Right lobe of liver (tissue), 6 donors: ENCODE measurements around the gene TPPP2. TPM values are rescaled to one million over a fixed set of nuclear protein-coding genes. Genes with fewer than 3 reads are reported as not detected.

Experiments used
- ATAC-seq, 4 donors: fragments of 200-7000 bp; cut with Tn5 transposase; one replicate each; pipeline ENCODE4 v1.9.1; 2020; ENCODE audit warnings: mild to moderate bottlenecking in 4 of 4, moderate library complexity in 4 of 4
- DNase-seq, 3 donors: peaks; one replicate each; pipeline ENCODE4 v3.0.0-alpha.2; 2020
- H3K27ac ChIP-seq, 3 donors: fragments of 200-600 bp; one replicate each; pipeline ENCODE4 v1.8.0; 2022
- H3K27me3 ChIP-seq, 2 donors: fragments of 200-600 bp; one replicate each; pipeline ENCODE4 v1.8.0; 2022
- H3K36me3 ChIP-seq, 4 donors: fragments of 200-600 bp; sonication (generic) in 1 of 4; one replicate each; pipeline versions ENCODE4 v1.5.1 to v1.8.0; 2017 to 2022; ENCODE audit warnings: control low read depth in 1 of 4
- H3K4me1 ChIP-seq, 4 donors: fragments of 200-600 bp; sonication (generic) in 1 of 4; one replicate each; pipeline versions ENCODE4 v1.5.1 to v1.8.0; 2017 to 2022; ENCODE audit warnings: control low read depth in 1 of 4
- H3K4me3 ChIP-seq, 3 donors: fragments of 200-600 bp; one replicate each; pipeline ENCODE4 v1.8.0; 2022
- H3K9me3 ChIP-seq, 4 donors: fragments of 200-600 bp; sonication (generic) in 1 of 4; one replicate each; pipeline versions ENCODE4 v1.5.1 to v1.8.0; 2017 to 2022; ENCODE audit warnings: control low read depth in 1 of 4
- POLR2A ChIP-seq: fragments of 450-650 bp; IDR thresholded peaks from one replicate; pipeline ENCODE4 v1.6.1; 2017; ENCODE audit warnings: antibody characterized with exemption, mild to moderate bottlenecking
- WGBS: methylation state at CpG from one replicate; pipeline ENCODE4 v1.1.6; 2018; ENCODE audit warnings: low coverage, low lambda C conversion rate; ENCODE audit not compliant: insufficient coverage; ENCODE audit errors: missing lambda C conversion rate; 5-methylcytosine and 5-hydroxymethylcytosine counted together
- intact Hi-C, 2 donors: fragments of 100-400 bp; cut with DNase I; formaldehyde crosslinking; loops; one replicate each; pipeline versions ENCODE4 v1.11.2 to v1.14.1; 2022
- total RNA-seq, 6 experiments: library from RNA; depleted of rRNA in 2 of 6; stranded (reverse); fragments of >200 nt in 2 of 6; fragmentation: NEBNext Ultra II Directional in 3 of 6; extraction: Animal tissue kit (Norgen Biotek cat#: 25700) in 3 of 6; gene quantifications; one replicate each; pipeline versions ENCODE4 v1.1.0 to v1.2.4, GENCODE V29; 2016 to 2023
- TF ChIP-seq, protein P1 (sequence below), 4 donors: fragments of 200-600 bp in 3 of 4; fragments of 450-650 bp in 1 of 4; IDR thresholded peaks; one replicate each; pipeline versions ENCODE4 v1.5.1 to v1.8.0; 2016 to 2022; ENCODE audit warnings: antibody characterized with exemption in 4 of 4, mild to moderate bottlenecking in 2 of 4
- donor health status: DM: no; HTN: yes; CAD: no.
- donor health status: DM: no; HTN: no; CAD: no.
- donor health status: DM: no; HTN: no; CAD: no.
- donor health status: DM: no; HTN: yes; CAD: no.
- donor health status: DM: no; HTN: yes; CAD: no.

TPPP2 gene
- total RNA-seq, 6 experiments from 2014 or later, result 0.24 to 3.4 (median 1.6) TPM

DNA sequence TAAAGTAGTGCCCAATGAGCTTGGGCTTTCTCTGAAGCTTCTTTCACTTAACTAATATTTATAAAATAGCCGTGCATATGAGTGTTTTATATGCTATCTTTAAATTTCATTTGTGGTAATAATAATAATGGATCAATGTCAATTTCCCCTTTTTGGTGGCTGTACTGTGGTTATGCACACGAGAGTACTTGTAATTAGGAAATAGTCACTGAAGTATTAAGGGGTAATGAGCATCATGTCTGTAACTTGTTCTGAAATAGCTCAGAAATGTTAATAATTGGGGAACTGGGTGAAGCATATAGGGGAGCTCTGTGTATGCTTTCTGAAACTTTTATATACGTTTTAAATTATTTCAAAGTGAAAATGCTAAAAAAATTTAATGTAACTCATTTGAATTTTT is 20.6 kb downstream of the TPPP2 start:
- Histone ChIP-seq H3K4me3 (no peak overlapping the region), H3K4me1 (peaks cover 0 to 73% (median 26%) of the 10 kb centered on the region in 4 donors), H3K27ac (no peak overlapping the region), H3K36me3 (no peaks in the 10 kb centered on the region), H3K27me3 (no peaks in the 10 kb centered on the region), H3K9me3 (no peaks in the 10 kb centered on the region)
- 58% methylated on average over 3 of the region's 3 CpGs for WGBS
- ATAC-seq, result no peak
- DNase-seq, result no peak
- intact Hi-C loops, result no loop called here
- TF ChIP-seq, protein P1, sequence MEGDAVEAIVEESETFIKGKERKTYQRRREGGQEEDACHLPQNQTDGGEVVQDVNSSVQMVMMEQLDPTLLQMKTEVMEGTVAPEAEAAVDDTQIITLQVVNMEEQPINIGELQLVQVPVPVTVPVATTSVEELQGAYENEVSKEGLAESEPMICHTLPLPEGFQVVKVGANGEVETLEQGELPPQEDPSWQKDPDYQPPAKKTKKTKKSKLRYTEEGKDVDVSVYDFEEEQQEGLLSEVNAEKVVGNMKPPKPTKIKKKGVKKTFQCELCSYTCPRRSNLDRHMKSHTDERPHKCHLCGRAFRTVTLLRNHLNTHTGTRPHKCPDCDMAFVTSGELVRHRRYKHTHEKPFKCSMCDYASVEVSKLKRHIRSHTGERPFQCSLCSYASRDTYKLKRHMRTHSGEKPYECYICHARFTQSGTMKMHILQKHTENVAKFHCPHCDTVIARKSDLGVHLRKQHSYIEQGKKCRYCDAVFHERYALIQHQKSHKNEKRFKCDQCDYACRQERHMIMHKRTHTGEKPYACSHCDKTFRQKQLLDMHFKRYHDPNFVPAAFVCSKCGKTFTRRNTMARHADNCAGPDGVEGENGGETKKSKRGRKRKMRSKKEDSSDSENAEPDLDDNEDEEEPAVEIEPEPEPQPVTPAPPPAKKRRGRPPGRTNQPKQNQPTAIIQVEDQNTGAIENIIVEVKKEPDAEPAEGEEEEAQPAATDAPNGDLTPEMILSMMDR (IDR thresholded peaks at IDR 0.05), result no peak
- no peak for TF ChIP-seq POLR2A

DNA sequence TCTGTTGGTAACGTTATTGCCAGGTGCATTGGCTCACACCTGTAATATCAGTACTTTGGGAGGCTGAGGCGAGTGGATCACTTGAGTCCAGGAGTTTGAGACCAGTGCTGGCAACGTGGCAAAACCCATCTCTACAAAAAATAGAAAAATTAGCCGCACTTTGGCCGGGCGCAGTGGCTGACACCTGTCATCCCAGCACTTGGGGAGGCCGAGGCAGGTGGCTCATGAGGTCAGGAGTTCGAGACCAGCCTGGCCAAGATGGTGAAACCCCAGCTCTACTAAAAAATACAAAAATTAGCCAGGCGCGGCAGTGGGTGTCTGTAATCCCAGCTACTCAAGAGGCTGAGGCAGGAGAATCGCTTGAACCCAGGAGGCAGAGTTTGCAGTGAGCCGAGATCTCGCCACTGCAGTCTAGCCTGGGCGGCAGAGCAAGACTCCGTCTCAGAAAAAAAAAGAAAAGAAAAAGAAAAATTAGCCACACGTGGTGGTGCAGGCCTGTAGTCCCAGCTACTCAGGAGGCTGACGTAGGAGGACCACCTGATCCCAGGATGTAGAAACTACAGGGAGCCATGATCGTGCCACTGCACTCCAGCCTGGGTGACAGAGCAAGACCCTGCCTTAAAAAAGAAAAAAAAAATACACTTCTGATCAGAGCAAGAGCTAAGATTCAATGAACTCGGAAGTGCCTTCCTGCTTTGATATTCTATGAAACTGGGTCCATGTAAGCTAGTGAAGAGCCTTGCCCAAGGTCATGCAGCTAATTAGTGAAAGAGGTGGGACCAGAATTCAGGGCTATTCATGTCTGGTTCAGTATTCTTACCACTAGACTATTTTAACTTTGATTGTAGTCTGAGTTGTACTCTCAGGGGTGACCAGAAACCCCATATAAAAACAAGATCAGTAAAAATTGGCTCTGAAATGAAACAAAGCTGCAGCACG is 23.4 kb downstream of the TPPP2 start:
- TF ChIP-seq POLR2A, result no peak
- TF ChIP-seq, protein P1 (IDR thresholded peaks at IDR 0.05), result no peak
- Histone ChIP-seq H3K27me3 (no peaks in the 10 kb centered on the region), H3K36me3 (no peaks in the 10 kb centered on the region), H3K4me1 (peaks cover 0 to 56% (median 23%) of the 10 kb centered on the region in 4 donors), H3K27ac (peak overlapping the region; percentile 13 to 74 (median 54)), H3K4me3 (no peak overlapping the region), H3K9me3 (no peaks in the 10 kb centered on the region)
- intact Hi-C loops, result no loop called here
- ATAC-seq, result peak in 3 of 4 donors; percentile 1 to 9 (median 2)
- 65% methylated on average over 13 of the region's 20 CpGs for whole genome bisulfite sequencing
- no peak for DNase-seq

DNA sequence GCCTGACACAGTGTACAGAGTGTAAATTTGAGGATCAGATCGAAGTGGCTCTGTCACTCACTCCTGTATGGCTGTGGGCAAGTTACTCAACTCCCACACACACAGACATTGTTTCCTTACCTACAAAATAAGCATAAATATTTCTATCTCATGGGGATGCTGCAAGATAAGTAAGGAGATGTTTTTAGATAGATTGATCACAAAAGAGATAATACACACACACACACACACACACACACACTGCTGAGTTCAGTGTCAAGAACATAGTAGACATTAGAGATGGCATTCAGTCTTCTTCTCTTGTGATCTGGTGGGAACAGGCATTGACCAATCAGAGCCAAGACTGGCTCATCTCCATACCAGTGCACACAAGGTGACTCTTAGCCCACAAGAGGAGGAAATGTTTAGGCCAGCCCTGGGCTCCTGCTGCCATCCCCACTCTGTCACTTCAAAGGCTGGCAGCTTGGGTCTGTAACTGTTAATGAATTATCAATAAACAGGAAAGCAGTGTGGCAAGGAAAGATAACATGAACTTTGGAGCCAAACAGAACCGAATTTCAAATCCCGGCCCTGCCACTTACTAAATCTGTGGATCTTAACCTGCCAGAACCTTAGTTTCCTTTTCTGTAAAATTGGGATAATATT is 24.2 kb downstream of the TPPP2 start:
- no peaks in the 10 kb centered on the region for H3K36me3 ChIP-seq
- peaks cover 0 to 49% (median 20%) of the 10 kb centered on the region in 4 donors for H3K4me1 ChIP-seq
- no peaks in the 10 kb centered on the region for H3K27me3 ChIP-seq
- no peaks in the 10 kb centered on the region for H3K9me3 ChIP-seq
- ATAC-seq, result peak; percentile 79 to 86 (median 80)
- H3K27ac ChIP-seq, result peak overlapping the region; percentile 13 to 74 (median 54)
- intact Hi-C loops, result no loop called here
- peak; percentile 65 to 86 (median 83) for DNase-seq
- no peak overlapping the region for H3K4me3 ChIP-seq
- 3% methylated on average over 3 of the region's 3 CpGs for WGBS
- TF ChIP-seq POLR2A, result no peak
- TF ChIP-seq, protein P1 (IDR thresholded peaks at IDR 0.05), result no peak

DNA sequence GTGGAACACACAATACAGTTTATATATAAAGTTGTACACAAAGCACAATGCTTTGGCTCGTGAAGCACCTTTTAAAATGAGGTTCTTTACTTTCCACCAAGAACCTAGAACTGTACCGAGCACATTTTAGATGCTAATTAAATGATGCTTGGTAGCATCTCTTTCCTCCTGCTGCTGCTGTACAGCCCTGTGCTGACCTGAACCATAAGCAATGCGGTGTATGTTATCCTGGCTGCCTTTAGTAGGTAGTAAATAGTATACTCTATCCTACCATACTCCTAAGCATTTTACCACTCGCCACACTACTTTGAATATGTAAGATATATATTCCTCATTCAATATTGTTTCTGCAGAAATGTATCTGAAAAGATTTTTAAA is 24.7 kb downstream of the TPPP2 start:
- intact Hi-C loops, result loop anchor here in 1 of 2 donors (5.0 kb wide), 1 partner anchor 48 kb away; the partner anchor contains the start of gene TMEM253
- ATAC-seq, result peak in 1 of 4 donors; percentile 5
- H3K4me3 ChIP-seq, result no peak overlapping the region
- TF ChIP-seq POLR2A, result no peak
- TF ChIP-seq, protein P1 (IDR thresholded peaks at IDR 0.05), result no peak
- no peaks in the 10 kb centered on the region for H3K9me3 ChIP-seq
- no peak for DNase-seq
- 26% methylated on average over 4 of the region's 4 CpGs for WGBS
- H3K4me1 ChIP-seq, result peaks cover 0 to 44% (median 19%) of the 10 kb centered on the region in 4 donors
- no peaks in the 10 kb centered on the region for H3K27me3 ChIP-seq
- H3K36me3 ChIP-seq, result no peaks in the 10 kb centered on the region
- H3K27ac ChIP-seq, result peak overlapping the region; percentile 24 to 74 (median 54)
